ENCODE data around the gene ZNF276.

GRCh38 chr16:89729293-89729692 lies 8.0 kb downstream of the ZNF276 start:
- TF ChIP-seq ZNF274 (IDR thresholded peaks at IDR 0.05; ENCODE audit: low read depth, low read length), result no peak
- no peak for TF ChIP-seq YY1 (IDR thresholded peaks at IDR 0.05; ENCODE audit: insufficient read depth, insufficient read length)
- no peak for TF ChIP-seq SUZ12 (IDR thresholded peaks at IDR 0.05; ENCODE audit: extremely low read depth, insufficient read depth, insufficient read length)
